GM13976 (cell line): ENCODE measurements around the gene LCE2A.

Experiments
- DNase-seq: peaks from one replicate; pipeline ENCODE4 v3.0.0; 2012; ENCODE audit warnings: low spot score
- in situ Hi-C: fragments of 300-500 bp; cut with MboI; formaldehyde crosslinking; loops from one replicate; pipeline ENCODE4 v1.12.0; 2022; ENCODE audit warnings: low sequenced_read_pairs, mixed read lengths, inconsistent platforms; ENCODE audit not compliant: unreplicated experiment
- TF ChIP-seq, protein P1 (sequence below): IDR thresholded peaks from 2 replicates; pipeline ENCODE4 v1.5.1; 2012; ENCODE audit warnings: borderline replicate concordance, mild to moderate bottlenecking; ENCODE audit not compliant: insufficient read depth; ENCODE audit errors: extremely low read depth, missing control alignments, control extremely low read depth

The LCE2A gene

DNA sequence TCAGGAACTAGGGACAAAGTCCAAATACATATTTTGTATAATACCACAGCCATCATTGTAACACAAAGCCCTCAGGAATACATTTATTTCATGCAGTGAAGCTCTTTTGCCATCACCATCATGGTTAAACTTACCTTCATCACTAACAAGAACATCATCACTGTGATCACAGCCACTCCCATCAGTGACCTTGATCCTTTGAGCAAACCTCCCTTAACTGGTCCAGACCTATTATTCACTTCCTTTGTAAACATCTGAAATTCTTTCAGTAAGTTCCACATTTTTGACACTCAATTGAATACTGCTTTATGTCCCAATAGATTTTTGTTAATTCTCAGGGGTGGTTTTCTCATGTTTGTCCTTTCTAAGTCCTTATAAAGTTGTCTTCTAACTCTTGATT, 43.5 kb downstream of the LCE2A start:
- in situ Hi-C loops, result no loop called here
- TF ChIP-seq, protein P1, sequence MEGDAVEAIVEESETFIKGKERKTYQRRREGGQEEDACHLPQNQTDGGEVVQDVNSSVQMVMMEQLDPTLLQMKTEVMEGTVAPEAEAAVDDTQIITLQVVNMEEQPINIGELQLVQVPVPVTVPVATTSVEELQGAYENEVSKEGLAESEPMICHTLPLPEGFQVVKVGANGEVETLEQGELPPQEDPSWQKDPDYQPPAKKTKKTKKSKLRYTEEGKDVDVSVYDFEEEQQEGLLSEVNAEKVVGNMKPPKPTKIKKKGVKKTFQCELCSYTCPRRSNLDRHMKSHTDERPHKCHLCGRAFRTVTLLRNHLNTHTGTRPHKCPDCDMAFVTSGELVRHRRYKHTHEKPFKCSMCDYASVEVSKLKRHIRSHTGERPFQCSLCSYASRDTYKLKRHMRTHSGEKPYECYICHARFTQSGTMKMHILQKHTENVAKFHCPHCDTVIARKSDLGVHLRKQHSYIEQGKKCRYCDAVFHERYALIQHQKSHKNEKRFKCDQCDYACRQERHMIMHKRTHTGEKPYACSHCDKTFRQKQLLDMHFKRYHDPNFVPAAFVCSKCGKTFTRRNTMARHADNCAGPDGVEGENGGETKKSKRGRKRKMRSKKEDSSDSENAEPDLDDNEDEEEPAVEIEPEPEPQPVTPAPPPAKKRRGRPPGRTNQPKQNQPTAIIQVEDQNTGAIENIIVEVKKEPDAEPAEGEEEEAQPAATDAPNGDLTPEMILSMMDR, result no peak
- DNase-seq, result no peak

DNA sequence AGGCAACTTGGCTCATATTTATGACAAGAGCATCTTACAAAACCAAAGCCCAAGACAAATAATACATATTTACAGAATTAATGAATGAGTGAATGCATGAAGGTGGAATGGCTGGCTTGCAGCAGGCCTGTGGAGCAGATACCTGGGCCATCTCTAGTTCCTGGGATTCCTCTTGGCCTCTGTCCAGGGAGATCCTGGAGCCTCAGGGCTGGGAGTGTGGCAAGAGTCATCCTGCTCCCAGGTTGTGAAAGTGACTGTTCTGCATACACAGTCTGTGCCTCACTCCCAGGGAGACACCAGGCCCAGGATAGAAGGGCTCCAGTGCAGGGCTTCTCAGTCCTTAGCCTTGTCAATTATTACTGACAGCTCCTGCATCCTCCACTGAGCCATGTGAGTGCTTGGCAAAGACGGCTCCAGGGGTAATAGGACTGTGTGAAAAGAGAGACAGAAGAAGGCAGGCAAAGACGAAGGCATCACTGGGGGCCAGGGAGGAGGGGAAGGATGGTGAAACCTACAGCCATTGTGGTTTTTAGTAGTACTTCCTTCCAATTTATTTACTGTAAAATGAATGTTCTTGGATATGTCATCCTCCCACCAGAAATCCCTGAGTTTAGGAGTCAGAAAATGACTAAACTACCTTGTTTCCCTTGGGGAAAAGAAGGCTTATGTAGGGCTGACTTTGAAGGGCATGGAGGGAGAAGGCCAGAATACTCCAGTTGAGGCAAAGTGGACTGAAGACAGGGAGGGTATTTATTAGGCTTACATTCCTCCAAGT, 45.4 kb downstream of the LCE2A start:
- TF ChIP-seq, protein P1, result no peak
- no peak for DNase-seq
- in situ Hi-C loops, result no loop called here

DNA sequence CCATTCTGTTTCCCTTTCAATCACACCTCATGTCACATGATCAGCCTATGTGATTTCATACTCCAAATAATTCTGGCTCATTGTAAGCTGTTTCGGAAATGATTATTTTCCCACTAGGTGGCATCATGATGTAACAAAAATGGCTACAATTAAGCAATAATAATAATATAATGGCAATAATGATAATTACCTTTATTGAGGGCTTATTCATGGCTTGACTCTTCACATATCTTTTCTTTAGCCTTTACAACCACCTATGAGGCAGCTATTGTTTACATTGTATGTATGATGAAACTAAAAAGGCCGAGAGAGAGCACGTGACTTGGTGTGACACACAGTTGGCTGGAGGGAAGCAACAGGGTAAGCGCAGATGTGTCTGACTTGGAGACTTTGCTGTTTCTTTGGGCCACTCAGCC, 47.2 kb downstream of the LCE2A start:
- in situ Hi-C loops, result no loop called here
- TF ChIP-seq, protein P1, result no peak
- DNase-seq, result no peak

DNA sequence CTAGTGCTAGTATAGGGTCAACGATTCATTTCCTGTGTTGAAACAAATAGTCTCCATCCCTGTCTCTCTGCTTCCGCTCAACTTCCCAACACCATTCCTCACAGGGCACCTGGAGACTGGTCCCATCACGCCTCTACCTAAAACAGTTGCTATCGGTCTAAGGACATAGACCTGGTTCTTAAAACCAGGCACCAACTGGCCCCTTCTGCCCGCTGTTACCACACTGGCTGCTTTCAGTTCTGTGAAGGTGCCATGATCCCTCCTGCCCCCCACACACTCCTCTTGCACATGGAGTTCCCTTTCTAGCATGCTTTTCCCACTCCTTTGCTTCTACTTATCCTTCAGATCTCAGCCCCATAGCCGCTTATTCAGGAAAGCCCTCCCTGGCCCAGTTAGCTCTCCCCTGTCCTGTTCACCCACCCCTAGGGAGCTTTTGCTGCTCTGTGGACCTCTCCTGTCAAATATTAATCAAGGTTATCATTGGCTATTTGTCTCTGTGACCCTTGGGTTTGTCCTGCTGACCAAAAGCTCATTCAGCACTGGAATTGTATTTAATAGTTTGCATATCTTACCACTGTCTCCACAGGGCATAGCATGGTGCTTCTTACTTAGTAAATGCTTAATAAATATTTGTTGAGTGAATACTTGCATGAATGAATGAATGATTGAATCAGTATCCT, 47.8 kb downstream of the LCE2A start:
- no peak for DNase-seq
- in situ Hi-C loops, result no loop called here
- TF ChIP-seq, protein P1, result no peak

DNA sequence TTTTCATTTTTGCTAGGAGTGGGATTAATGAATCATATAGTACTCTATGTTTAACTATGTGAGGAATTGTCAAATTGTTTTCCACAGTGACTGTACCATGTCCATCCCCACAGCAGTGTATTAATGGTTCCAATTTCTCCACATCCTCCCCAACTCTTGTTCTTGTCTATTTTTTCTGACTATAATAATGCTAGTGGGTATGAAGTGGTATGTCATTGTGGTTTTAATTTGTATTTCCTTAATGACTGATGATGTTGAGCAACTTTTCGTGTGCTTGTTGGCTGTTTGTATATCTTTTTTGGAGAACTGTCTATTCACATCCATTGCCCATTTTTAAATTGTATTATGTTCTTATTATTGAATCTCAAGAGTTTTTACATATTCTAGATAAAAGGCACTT, 49.7 kb downstream of the LCE2A start:
- TF ChIP-seq, protein P1, result no peak
- in situ Hi-C loops, result no loop called here
- DNase-seq, result no peak
